C4-2B (cell line): ENCODE results near the gene CLGN.

ENCODE experiments used
- H3K27ac ChIP-seq: fragments of 450-650 bp; 2 replicates; pipeline ENCODE4 v1.5.1; 2017
- ZFX ChIP-seq: fragments of 450-650 bp; IDR thresholded peaks from 2 replicates; pipeline ENCODE4 v1.6.1; 2017
- TF ChIP-seq, protein P1 (sequence below): fragments of 450-650 bp; conservative IDR thresholded peaks from 2 replicates; pipeline ENCODE4 v1.5.1; 2017; ENCODE audit warnings: mild to moderate bottlenecking

The CLGN gene

DNA sequence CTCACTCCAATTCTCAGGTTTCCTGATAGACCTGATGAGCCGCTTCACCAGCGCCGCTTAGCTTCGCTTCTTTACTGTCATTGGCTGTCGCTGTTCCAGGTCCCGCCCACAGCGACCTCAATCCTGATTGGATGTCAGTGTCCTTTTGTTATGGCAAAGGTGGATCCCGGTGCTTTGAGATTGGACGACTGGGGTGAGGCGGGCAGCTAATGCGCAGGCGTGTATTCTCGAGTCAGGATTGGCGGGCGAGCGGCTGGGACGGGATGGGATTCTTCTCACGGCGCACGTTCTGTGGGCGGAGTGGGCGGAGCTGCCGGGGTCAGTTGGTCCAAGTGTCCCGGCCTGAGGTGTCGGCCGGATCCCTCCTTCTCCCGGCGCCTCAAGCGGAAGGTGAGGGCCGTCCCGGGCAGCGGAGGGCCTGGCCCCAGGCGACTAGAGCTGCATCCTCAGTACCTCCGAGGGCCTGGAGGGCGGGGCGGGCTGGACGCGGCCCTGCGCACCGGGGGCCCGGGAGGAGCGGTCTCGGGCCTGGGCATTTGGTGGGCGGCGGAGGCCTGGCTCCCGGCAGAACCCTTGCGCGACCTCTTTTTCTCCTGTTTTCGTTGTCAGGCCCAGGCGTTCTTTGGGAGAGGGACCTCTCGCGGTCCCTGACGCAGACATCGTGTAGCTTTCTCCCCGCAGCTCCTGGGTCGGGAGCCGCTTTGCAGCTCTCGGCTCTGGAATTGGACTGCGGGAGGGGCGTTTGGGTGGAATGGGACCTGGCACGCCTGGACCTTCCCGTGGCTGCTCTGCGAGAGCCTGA lies 53.9 kb downstream of the CLGN start, which contains the start of gene SCOC:
Gene SCOC, plus strand, starts transcription at position 319 of the 802 bp plus-strand sequence. CDS start 5,525 bp downstream, outside the sequence.
- peak within 1 kb of the TSS; percentile 92 for H3K27ac ChIP-seq
- TF ChIP-seq ZFX = peak; percentile 86
- TF ChIP-seq, protein P1, sequence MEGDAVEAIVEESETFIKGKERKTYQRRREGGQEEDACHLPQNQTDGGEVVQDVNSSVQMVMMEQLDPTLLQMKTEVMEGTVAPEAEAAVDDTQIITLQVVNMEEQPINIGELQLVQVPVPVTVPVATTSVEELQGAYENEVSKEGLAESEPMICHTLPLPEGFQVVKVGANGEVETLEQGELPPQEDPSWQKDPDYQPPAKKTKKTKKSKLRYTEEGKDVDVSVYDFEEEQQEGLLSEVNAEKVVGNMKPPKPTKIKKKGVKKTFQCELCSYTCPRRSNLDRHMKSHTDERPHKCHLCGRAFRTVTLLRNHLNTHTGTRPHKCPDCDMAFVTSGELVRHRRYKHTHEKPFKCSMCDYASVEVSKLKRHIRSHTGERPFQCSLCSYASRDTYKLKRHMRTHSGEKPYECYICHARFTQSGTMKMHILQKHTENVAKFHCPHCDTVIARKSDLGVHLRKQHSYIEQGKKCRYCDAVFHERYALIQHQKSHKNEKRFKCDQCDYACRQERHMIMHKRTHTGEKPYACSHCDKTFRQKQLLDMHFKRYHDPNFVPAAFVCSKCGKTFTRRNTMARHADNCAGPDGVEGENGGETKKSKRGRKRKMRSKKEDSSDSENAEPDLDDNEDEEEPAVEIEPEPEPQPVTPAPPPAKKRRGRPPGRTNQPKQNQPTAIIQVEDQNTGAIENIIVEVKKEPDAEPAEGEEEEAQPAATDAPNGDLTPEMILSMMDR = no peak

DNA sequence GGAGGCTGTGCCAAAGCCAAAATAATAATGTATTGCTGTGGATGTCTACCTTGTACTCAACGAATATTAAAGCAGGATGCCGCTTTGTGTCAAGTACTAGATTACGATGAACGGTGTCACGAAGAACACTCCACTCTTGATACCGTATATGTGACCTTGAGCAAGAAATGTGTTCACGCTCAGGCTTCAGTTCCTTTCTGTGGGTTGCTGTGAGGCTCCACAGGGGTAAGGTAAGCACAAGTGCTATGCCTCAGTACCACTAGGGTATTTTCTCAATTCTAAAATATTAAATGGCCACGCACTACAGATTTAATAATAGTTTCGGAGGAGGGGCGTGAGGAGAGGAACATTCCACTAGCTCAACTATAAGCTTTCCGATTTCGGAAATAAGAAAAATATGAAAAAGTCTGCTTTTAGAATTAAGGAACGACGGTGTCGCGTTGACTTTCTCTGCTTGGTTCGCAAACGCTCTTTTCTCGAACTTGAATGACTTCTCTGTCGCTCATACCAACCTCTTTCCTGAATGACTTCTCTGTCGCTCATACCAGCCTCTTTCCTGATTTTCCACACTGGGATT lies 54.6 kb downstream of the CLGN start:
- peak overlapping the region; percentile 92 for H3K27ac ChIP-seq
- TF ChIP-seq ZFX = no peak
- TF ChIP-seq, protein P1 = no peak

DNA sequence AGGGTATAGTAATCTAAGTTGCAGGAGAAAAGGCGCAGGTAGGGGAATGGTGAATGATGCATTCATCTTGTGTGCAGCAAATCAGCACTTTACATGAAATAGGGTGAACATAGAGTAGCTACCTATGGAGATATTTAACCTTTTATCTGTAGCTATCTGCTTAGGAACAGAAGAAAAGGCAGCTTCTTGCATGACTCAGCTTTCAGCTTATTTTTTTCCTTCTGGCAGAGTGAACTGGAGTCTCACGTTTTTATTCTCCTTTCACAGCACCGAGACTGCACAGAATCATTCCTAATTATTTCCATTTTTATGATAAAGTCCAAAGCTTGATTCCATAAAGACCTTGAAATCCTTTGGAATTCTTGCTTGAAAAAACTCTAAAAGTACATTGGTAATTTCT lies 58.8 kb downstream of the CLGN start:
- H3K27ac ChIP-seq = no peak overlapping the region
- no peak for TF ChIP-seq ZFX
- TF ChIP-seq, protein P1 = no peak

GRCh38 chr4:140367738-140368137 lies 59.7 kb downstream of the CLGN start:
- H3K27ac ChIP-seq = no peak overlapping the region
- TF ChIP-seq, protein P1 = no peak
- TF ChIP-seq ZFX = no peak

- TF ChIP-seq, protein P1 = no peak
These were observed 63.9 kb downstream of the CLGN start for GRCh38 chr4:140363558-140363957.

DNA sequence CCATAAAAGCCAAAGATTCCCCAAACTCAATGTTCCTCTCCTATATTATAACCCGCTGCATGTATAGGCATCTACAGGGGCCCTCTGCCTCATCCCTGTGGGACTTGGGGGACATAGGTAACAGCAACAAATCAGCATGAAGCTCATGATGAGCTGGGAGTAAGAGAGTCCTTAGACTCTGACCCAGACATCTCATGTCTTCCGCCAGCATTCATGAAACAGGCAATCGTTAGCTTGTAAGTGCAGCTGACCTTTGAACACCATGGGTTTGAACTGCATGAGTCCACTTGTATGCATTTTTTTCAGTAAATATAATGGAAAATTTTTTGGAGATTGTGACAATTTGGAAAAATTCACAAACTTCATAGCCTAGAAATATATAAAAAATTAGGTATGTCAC lies 64.4 kb downstream of the CLGN start:
- H3K27ac ChIP-seq = no peak overlapping the region
- TF ChIP-seq ZFX = no peak
- TF ChIP-seq, protein P1 = no peak

More at GRCh38 chr4:140363558-140363957, 63.9 kb downstream of the CLGN start:
- no peak overlapping the region for H3K27ac ChIP-seq

GRCh38 chr4:140361099-140361498 lies 66.3 kb downstream of the CLGN start:
- H3K27ac ChIP-seq = no peak overlapping the region
- TF ChIP-seq ZFX = no peak
